Effector CD8-positive, alpha-beta T cell (primary cell): ENCODE measurements around the gene PHF21B.
"Not testable (repeated sequence)": the region's sequence is repeated elsewhere in the genome, so short reads cannot be mapped to it uniquely, and the experiment has no call there.

Experiments used
- DNase-seq: peaks from one replicate; lab custom pipeline; 2025; lab: John Stamatoyannopoulos, UW
- total RNA-seq, 4 experiments: gene quantifications; one replicate each; lab custom pipeline; 2026; lab: John Stamatoyannopoulos, UW

PHF21B gene
- total RNA-seq = 0 to 0.18 (median 0) reads per million in 4 experiments

- DNase-seq = no peak
These were observed at the start of gene PHF21B for GRCh38 chr22:45009606-45010531. Gene PHF21B, minus strand, starts transcription at chr22:45010005. Its CDS starts 456 bp downstream, at chr22:45009549.

- no peak for DNase-seq
These were observed 49.5 kb upstream of the PHF21B start for GRCh38 chr22:45059296-45059695.

- no peak for DNase-seq
These were observed 48.8 kb upstream of the PHF21B start for GRCh38 chr22:45058622-45058912.

GRCh38 chr22:45055936-45056335, 46.1 kb upstream of the PHF21B start:
- DNase-seq = no peak

GRCh38 chr22:45053571-45053970, 43.8 kb upstream of the PHF21B start:
- no peak for DNase-seq

GRCh38 chr22:45053094-45053493, 43.3 kb upstream of the PHF21B start:
- no peak for DNase-seq

- DNase-seq = not testable (repeated sequence)
These were observed 42.9 kb upstream of the PHF21B start for GRCh38 chr22:45052665-45053064.

- no peak for DNase-seq
These were observed 42.1 kb upstream of the PHF21B start for GRCh38 chr22:45051946-45052345.

GRCh38 chr22:45051419-45051818, 41.6 kb upstream of the PHF21B start:
- no peak for DNase-seq

- DNase-seq = no peak
These were observed 37.5 kb upstream of the PHF21B start for GRCh38 chr22:45047260-45047659.

- DNase-seq = no peak
These were observed 35.4 kb upstream of the PHF21B start for GRCh38 chr22:45045208-45045607.

GRCh38 chr22:45042263-45042662, 32.5 kb upstream of the PHF21B start:
- DNase-seq = no peak

- DNase-seq = no peak
These were observed 29.3 kb upstream of the PHF21B start for GRCh38 chr22:45039133-45039532.

- DNase-seq = no peak
These were observed 26.3 kb upstream of the PHF21B start for GRCh38 chr22:45036154-45036553.

- no peak for DNase-seq
These were observed 25.0 kb upstream of the PHF21B start for GRCh38 chr22:45034821-45035220.

- DNase-seq = no peak
These were observed 24.4 kb upstream of the PHF21B start for GRCh38 chr22:45034156-45034555.

- no peak for DNase-seq
These were observed 23.3 kb upstream of the PHF21B start for GRCh38 chr22:45033136-45033535.

- DNase-seq = no peak
These were observed 22.0 kb upstream of the PHF21B start for GRCh38 chr22:45031629-45032403.

- no peak for DNase-seq
These were observed 19.7 kb upstream of the PHF21B start for GRCh38 chr22:45029501-45029900.

GRCh38 chr22:45026511-45026910, 16.7 kb upstream of the PHF21B start:
- no peak for DNase-seq

GRCh38 chr22:45023431-45023830, 13.6 kb upstream of the PHF21B start:
- no peak for DNase-seq

- no peak for DNase-seq
These were observed 10.3 kb upstream of the PHF21B start for GRCh38 chr22:45019861-45020655.
